ENCODE data around the gene WDR72. TPM values are rescaled to one million over a fixed set of nuclear protein-coding genes. Genes with fewer than 3 reads are reported as not detected.

WDR72 gene
- total and polyA plus RNA-seq, 2 of the 8 experiments (the other 6 are each of a cell fraction or from before 2014, with no cell fraction given) = 1.2 to 1.9 TPM

- H4K91ac ChIP-seq (replicated peaks; ENCODE audit: insufficient read length, low read length) = no peak overlapping the region
- H3K4me2 ChIP-seq (ENCODE audit: insufficient read depth in 1 of 2, low read depth in 2 of 2, low read length in 2 of 2) = no peak overlapping the region
- H2AFZ ChIP-seq (ENCODE audit: low read length) = no peak overlapping the region
- H3K14ac ChIP-seq (ENCODE audit: insufficient read length) = no peak overlapping the region
- no peaks in the 10 kb centered on the region for H4K20me1 ChIP-seq (replicated peaks in 1 of 2; ENCODE audit: control insufficient read depth in 1 of 2, insufficient read depth in 2 of 2, low read length in 2 of 2)
- no peak overlapping the region for H3K4me3 ChIP-seq (ENCODE audit: extremely low read depth in 1 of 4, insufficient read depth in 2 of 4, low read depth in 3 of 4, low read length in 4 of 4)
- no peak overlapping the region for H3K4ac ChIP-seq (replicated peaks; ENCODE audit: insufficient read length, low read depth, low read length)
- CTCF ChIA-PET (ENCODE audit: partially characterized antibody) = no interaction called here
- H3K9ac ChIP-seq (replicated peaks in 1 of 4; ENCODE audit: extremely low read depth in 1 of 4, low read depth in 3 of 4, low read length in 3 of 4) = no peak overlapping the region
- H3K56ac ChIP-seq (replicated peaks; ENCODE audit: insufficient read length, low read depth, low read length) = no peak overlapping the region
- H4K5ac ChIP-seq (ENCODE audit: insufficient read length, low read depth, low read length) = no peak overlapping the region
- H2BK5ac ChIP-seq (ENCODE audit: low read depth, low read length) = no peak overlapping the region
- no peaks in the 10 kb centered on the region for H3K79me2 ChIP-seq (ENCODE audit: control insufficient read depth in 1 of 2, insufficient read depth in 2 of 2, low read length in 2 of 2)
- FAIRE-seq (no peak), DNase-seq (ENCODE audit: low read depth in 1 of 2, low spot score in 2 of 2) (no peak)
- no peaks in the 10 kb centered on the region for H3K36me3 ChIP-seq (ENCODE audit: control insufficient read depth in 2 of 4, insufficient read depth in 4 of 4, low read length in 3 of 4)
- TF ChIP-seq TEAD4 (IDR thresholded peaks at IDR 0.05; ENCODE audit: low read depth, low read length) (no peak), CTCF (IDR thresholded peaks at IDR 0.05; ENCODE audit: control extremely low read depth in 1 of 3, insufficient read depth in 1 of 3, low read depth in 1 of 3, low read length in 3 of 3) (peak in 1 of 3 experiments; percentile 9; a peak in 1 of 4 replicates)
- no peak overlapping the region for H2BK20ac ChIP-seq (ENCODE audit: low read length)
- no peaks in the 10 kb centered on the region for H3K9me3 ChIP-seq (ENCODE audit: insufficient read depth in 2 of 2, low read depth in 1 of 2, low read length in 1 of 2)
- H3K18ac ChIP-seq (ENCODE audit: extremely low read depth, low read length) = no peak overlapping the region
- peaks cover 0 to 1% (median 0%) of the 10 kb centered on the region in 4 experiments; a peak in 1 of 7 replicates for H3K27me3 ChIP-seq (replicated peaks in 1 of 4; ENCODE audit: control insufficient read depth in 3 of 4, extremely low read depth in 1 of 4, insufficient read depth in 3 of 4, low read length in 3 of 4)
- no peaks in the 10 kb centered on the region for H3K4me1 ChIP-seq (replicated peaks in 1 of 4; ENCODE audit: control insufficient read depth in 3 of 4, insufficient read depth in 4 of 4, low read length in 3 of 4)
- no peak overlapping the region for H4K8ac ChIP-seq (ENCODE audit: extremely low read depth, insufficient read depth, low read length)
- H3K27ac ChIP-seq (ENCODE audit: low read depth, low read length) = no peak overlapping the region
- H2BK12ac ChIP-seq (ENCODE audit: low read depth, low read length) = no peak overlapping the region
- H2BK120ac ChIP-seq (replicated peaks; ENCODE audit: low read depth, low read length) = no peak overlapping the region
- H3K23ac ChIP-seq (ENCODE audit: insufficient read length) = no peak overlapping the region
- H3K79me1 ChIP-seq (ENCODE audit: low read depth, low read length) = no peaks in the 10 kb centered on the region
- POLR2A ChIA-PET (ENCODE audit: partially characterized antibody) = no interaction called here
- WGBS, 2 experiments (ENCODE audit: extremely low coverage in 1 of 2, insufficient coverage in 1 of 2, insufficient read length in 1 of 2, insufficient replicate concordance in 2 of 2, low coverage in 1 of 2, low lambda C conversion rate in 2 of 2, missing lambda C conversion rate in 1 of 2) = 75% methylated on average over 1 of the region's 1 CpG; no CpG with 5 or more reads in 1 of the 2 experiments
- no peak overlapping the region for H2AK5ac ChIP-seq (ENCODE audit: low read depth, low read length)
- no peaks in the 10 kb centered on the region for H3K23me2 ChIP-seq (ENCODE audit: low read depth, low read length)
- H2BK15ac ChIP-seq (ENCODE audit: low read length) = no peak overlapping the region
These were observed 285.6 kb downstream of the WDR72 start for GRCh38 chr15:53473886-53474285.
